K562 (cell line): ENCODE measurements around the gene GET3. TPM values are rescaled to one million over a fixed set of nuclear protein-coding genes. Genes with fewer than 3 reads are reported as not detected.

Source experiments
- ATAC-seq: fragments of 200-7000 bp; cut with Tn5 transposase; 3 replicates; pipeline ENCODE4 v1.9.1; 2020; ENCODE audit warnings: moderate library complexity
- BruUV-seq: library from RNA; stranded (reverse); fragments of 400-500 nt; replicated peaks from 2 replicates; lab custom pipeline; 2021; lab: Mats Ljungman, UMichigan
- CTCF ChIA-PET: fragments of 300-600 bp; formaldehyde crosslinking; extraction: SDS; loops from one replicate; lab custom pipeline; 2021; ENCODE audit warnings: low intra/inter-chr PET ratio; lab: Yijun Ruan, JAX
- POLR2A ChIA-PET: fragments of 300-600, 350-650 bp; sonication (Branson Sonifier 250); formaldehyde crosslinking; extraction: SDS; loops from one replicate; lab custom pipeline; 2021; ENCODE audit warnings: antibody characterized with exemption, inconsistent platforms; lab: Yijun Ruan, JAX
- DNase-seq, 4 experiments: peaks; one replicate each; pipeline versions ENCODE4 v3.0.0 to v3.0.0-alpha.2; 2011 to 2018; ENCODE audit warnings: low spot score in 3 of 4, mixed read lengths in 3 of 4; ENCODE audit errors: extremely low read depth in 1 of 4
- FAIRE-seq: peaks from 2 replicates; lab custom pipeline; 2011; peaks lifted over from hg19 to GRCh38; lab: Jason Lieb, UNC
- H2AFZ ChIP-seq: 2 replicates; pipeline ENCODE4 v1.6.0; 2011; ENCODE audit warnings: low read depth, low read length, control low read depth, inconsistent platforms
- H3K27ac ChIP-seq: fragments of 200-600 bp; 3 replicates; pipeline ENCODE4 v1.8.0; 2011; ENCODE audit warnings: low read depth, mild to moderate bottlenecking, control low read depth, inconsistent platforms, low read length, moderate library complexity, mixed read lengths; ENCODE audit errors: extremely low read depth
- H3K27me3 ChIP-seq, 2 experiments: fragments of 300-600 bp in 1 of 2; 2 replicates in 1 of 2; 3 replicates in 1 of 2; pipeline versions ENCODE4 v1.6.0 to v1.8.0; 2011; ENCODE audit warnings: inconsistent platforms in 2 of 2, low read length in 2 of 2, mild to moderate bottlenecking in 1 of 2, mixed read lengths in 1 of 2, moderate library complexity in 1 of 2; ENCODE audit not compliant: control insufficient read depth in 2 of 2, insufficient read depth in 2 of 2
- H3K36me3 ChIP-seq: fragments of 300-600 bp; 3 replicates; pipeline ENCODE4 v1.8.0; 2011; ENCODE audit warnings: mild to moderate bottlenecking, low read length, inconsistent platforms; ENCODE audit not compliant: control insufficient read depth, insufficient read depth
- H3K4me1 ChIP-seq, 2 experiments: fragments of 200-600 bp in 1 of 2; replicated peaks in 1 of 2; 2 replicates in 1 of 2; 3 replicates in 1 of 2; pipeline versions ENCODE4 v1.5.1 to v1.8.0; 2011; ENCODE audit warnings: inconsistent platforms in 2 of 2, low read length in 2 of 2, mild to moderate bottlenecking in 1 of 2, mixed read lengths in 1 of 2, moderate library complexity in 1 of 2; ENCODE audit not compliant: control insufficient read depth in 2 of 2, insufficient read depth in 2 of 2
- H3K4me2 ChIP-seq: 2 replicates; pipeline ENCODE4 v1.6.1; 2011; ENCODE audit warnings: low read length, control low read depth, inconsistent platforms, mixed read lengths; ENCODE audit not compliant: insufficient read depth
- H3K4me3 ChIP-seq: fragments of 200-600 bp; sonication (generic), shearing (Covaris generic); 2 replicates; pipeline ENCODE4 v1.5.1; 2016; ENCODE audit warnings: control low read depth, inconsistent platforms
- H3K79me2 ChIP-seq: fragments of 200-600 bp; 3 replicates; pipeline ENCODE4 v1.8.0; 2011; ENCODE audit warnings: low read length, inconsistent platforms; ENCODE audit not compliant: control insufficient read depth, insufficient read depth
- H3K9ac ChIP-seq, 2 experiments: 2 replicates each; pipeline versions ENCODE4 v1.6.0 to v1.6.1; 2011; ENCODE audit warnings: low read depth in 2 of 2, low read length in 2 of 2, control low read depth in 1 of 2, inconsistent platforms in 1 of 2, mild to moderate bottlenecking in 1 of 2, mixed read lengths in 1 of 2; ENCODE audit not compliant: insufficient read depth in 1 of 2
- H3K9me1 ChIP-seq: one replicate; pipeline ENCODE4 v1.6.0; 2011; ENCODE audit warnings: inconsistent platforms, mild to moderate bottlenecking, low read length, moderate library complexity; ENCODE audit not compliant: control insufficient read depth, insufficient read depth
- H3K9me3 ChIP-seq: replicated peaks from 2 replicates; pipeline ENCODE4 v1.5.1; 2011; ENCODE audit warnings: low read depth, low read length, inconsistent platforms; ENCODE audit not compliant: control insufficient read depth, insufficient read depth
- H4K20me1 ChIP-seq: replicated peaks from 2 replicates; pipeline ENCODE4 v1.6.1; 2011; ENCODE audit warnings: low read length, inconsistent platforms, mixed read lengths; ENCODE audit not compliant: control insufficient read depth, insufficient read depth
- ELF2 ChIP-seq: fragments of 250-450 bp; sonication (Bioruptor Pico); IDR thresholded peaks from 2 replicates; pipeline ENCODE4 v1.5.0; 2021; ENCODE audit warnings: mild to moderate bottlenecking
- RFX7 ChIP-seq: fragments of 250-450 bp; sonication (Bioruptor Pico); IDR thresholded peaks from 2 replicates; pipeline ENCODE4 v1.5.1; 2021; ENCODE audit warnings: mild to moderate bottlenecking
- SMARCA4 ChIP-seq: fragments of 450-650 bp; IDR thresholded peaks from 2 replicates; pipeline ENCODE4 v1.6.1; 2016
- SRF ChIP-seq, 2 experiments: fragments of 250-450, 450-650 bp in 1 of 2; sonication (Bioruptor Pico) in 1 of 2; sonication (generic) in 1 of 2; formaldehyde crosslinking; IDR thresholded peaks; 2 replicates each; pipeline versions ENCODE4 v1.5.0 to v1.5.1; 2020 to 2022; ENCODE audit warnings: mild to moderate bottlenecking in 1 of 2, missing genetic modification reagents in 1 of 2
- ZNF253 ChIP-seq: fragments of 250-450 bp; sonication (Bioruptor Pico); conservative IDR thresholded peaks from 2 replicates; pipeline ENCODE4 v1.6.1; 2021; ENCODE audit warnings: mild to moderate bottlenecking
- ZNF3 ChIP-seq: fragments of 250-450 bp; sonication (Bioruptor Pico); IDR thresholded peaks from 2 replicates; pipeline ENCODE4 v1.5.0; 2021; ENCODE audit warnings: mild to moderate bottlenecking, moderate library complexity
- WGBS: fragments of 100-300 bp; shearing (Covaris generic); methylation state at CpG from one replicate; pipeline ENCODE4 v1.1.6; 2016; ENCODE audit warnings: low coverage, mixed read lengths; ENCODE audit not compliant: insufficient coverage; ENCODE audit errors: missing lambda C conversion rate; 5-methylcytosine and 5-hydroxymethylcytosine counted together
- in situ Hi-C: fragments of 300-500 bp; cut with MboI; formaldehyde crosslinking; loops from 4 replicates; pipeline ENCODE4 v1.15.0; 2018; ENCODE audit warnings: inconsistent platforms, mixed read lengths
- intact Hi-C: fragments of 100-400 bp; cut with micrococcal nuclease; formaldehyde crosslinking; loops from 2 replicates; pipeline ENCODE4 v1.14.2; 2022
- polyA plus RNA-seq, 8 experiments: library from polyadenylated mRNA; depleted of rRNA in 4 of 8; stranded (reverse) in 5 of 8; unstranded in 3 of 8; fragments of >200 nt; fragmentation: Nextera tagmentation in 2 of 8; fragmentation: Illumina TruSeq in 1 of 8; extraction: Ambion mirVana in 2 of 8; extraction: Trizol in 1 of 8; gene quantifications; 2 replicates each; pipeline versions ENCODE4 v1.2.1 to v1.2.3, GENCODE V29; 2011 to 2014; ENCODE audit warnings: inconsistent platforms in 1 of 8, missing spikeins in 1 of 8
- total RNA-seq, 7 experiments: library from RNA; depleted of rRNA in 6 of 7; stranded (reverse); fragments of >200 nt in 6 of 7; fragmentation: Illumina TruSeq in 2 of 7; extraction: Trizol in 2 of 7; gene quantifications; 2 replicates each; pipeline versions ENCODE4 v1.2.1 to v1.2.3, GENCODE V29; 2011 to 2021; ENCODE audit warnings: low replicate concordance in 1 of 7
- TF ChIP-seq, protein P1 (sequence below), 2 experiments: fragments of 450-650 bp in 1 of 2; sonication (generic) in 1 of 2; formaldehyde crosslinking in 1 of 2; IDR thresholded peaks; 2 replicates each; pipeline versions ENCODE4 v1.7.1 to v1.9.0; 2016 to 2022; ENCODE audit warnings: inconsistent platforms in 1 of 2, mild to moderate bottlenecking in 1 of 2, missing genetic modification reagents in 1 of 2

GET3 gene
- total and polyA plus RNA-seq, 9 of the 15 experiments (the other 6 are each of a cell fraction or from before 2014, with no cell fraction given) = 8.3 to 83.5 (median 51.8) TPM

DNA sequence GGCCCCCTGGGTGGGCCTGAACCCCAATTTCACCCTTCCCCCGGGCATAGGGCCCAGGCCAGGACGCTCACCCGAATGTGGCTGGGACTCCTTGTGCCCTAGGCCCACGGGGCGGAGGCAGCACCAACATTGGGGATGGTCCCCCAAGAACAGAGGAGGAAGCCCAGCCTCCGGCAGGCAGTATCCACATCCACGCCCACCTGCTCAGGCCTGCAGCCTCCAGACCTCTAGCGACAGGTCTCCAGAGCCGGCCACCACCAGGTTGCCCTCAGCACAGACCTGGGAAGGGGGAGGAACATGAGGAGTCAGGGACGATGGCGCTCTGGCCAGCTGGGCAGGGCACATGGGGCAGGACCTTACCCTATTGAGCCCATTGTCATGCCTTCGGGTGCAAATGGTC lies 48.3 kb upstream of the GET3 start:
- Histone ChIP-seq H3K36me3 (peaks cover 41% of the 10 kb centered on the region; the same call in 2 of the 3 replicates), H3K27me3 (no peaks in the 10 kb centered on the region), H3K9me1 (no peaks in the 10 kb centered on the region), H2AFZ (no peak overlapping the region), H3K27ac (no peak overlapping the region), H3K79me2 (no peaks in the 10 kb centered on the region), H3K4me3 (no peak overlapping the region), H3K9me3 (no peaks in the 10 kb centered on the region), H3K4me1 (peaks cover 0 to 32% of the 10 kb centered on the region in 2 experiments; a peak in 2 of 5 replicates), H4K20me1 (no peaks in the 10 kb centered on the region), H3K4me2 (no peak overlapping the region), H3K9ac (no peak overlapping the region)
- BruUV-seq = no TSS peak
- ChIA-PET POLR2A (interaction anchor here (1.1 kb wide), 2 partner anchors 9 to 25 kb away, joined by 3 to 5 read pairs; no protein-coding TSS in a partner anchor), CTCF (no interaction called here)
- 87% methylated on average over 10 of the region's 12 CpGs for WGBS
- in situ Hi-C loops = no loop called here
- no peak for FAIRE-seq
- intact Hi-C loops = no loop called here
- DNase-seq = no peak
- no peak for ATAC-seq
- TF ChIP-seq, protein P1, sequence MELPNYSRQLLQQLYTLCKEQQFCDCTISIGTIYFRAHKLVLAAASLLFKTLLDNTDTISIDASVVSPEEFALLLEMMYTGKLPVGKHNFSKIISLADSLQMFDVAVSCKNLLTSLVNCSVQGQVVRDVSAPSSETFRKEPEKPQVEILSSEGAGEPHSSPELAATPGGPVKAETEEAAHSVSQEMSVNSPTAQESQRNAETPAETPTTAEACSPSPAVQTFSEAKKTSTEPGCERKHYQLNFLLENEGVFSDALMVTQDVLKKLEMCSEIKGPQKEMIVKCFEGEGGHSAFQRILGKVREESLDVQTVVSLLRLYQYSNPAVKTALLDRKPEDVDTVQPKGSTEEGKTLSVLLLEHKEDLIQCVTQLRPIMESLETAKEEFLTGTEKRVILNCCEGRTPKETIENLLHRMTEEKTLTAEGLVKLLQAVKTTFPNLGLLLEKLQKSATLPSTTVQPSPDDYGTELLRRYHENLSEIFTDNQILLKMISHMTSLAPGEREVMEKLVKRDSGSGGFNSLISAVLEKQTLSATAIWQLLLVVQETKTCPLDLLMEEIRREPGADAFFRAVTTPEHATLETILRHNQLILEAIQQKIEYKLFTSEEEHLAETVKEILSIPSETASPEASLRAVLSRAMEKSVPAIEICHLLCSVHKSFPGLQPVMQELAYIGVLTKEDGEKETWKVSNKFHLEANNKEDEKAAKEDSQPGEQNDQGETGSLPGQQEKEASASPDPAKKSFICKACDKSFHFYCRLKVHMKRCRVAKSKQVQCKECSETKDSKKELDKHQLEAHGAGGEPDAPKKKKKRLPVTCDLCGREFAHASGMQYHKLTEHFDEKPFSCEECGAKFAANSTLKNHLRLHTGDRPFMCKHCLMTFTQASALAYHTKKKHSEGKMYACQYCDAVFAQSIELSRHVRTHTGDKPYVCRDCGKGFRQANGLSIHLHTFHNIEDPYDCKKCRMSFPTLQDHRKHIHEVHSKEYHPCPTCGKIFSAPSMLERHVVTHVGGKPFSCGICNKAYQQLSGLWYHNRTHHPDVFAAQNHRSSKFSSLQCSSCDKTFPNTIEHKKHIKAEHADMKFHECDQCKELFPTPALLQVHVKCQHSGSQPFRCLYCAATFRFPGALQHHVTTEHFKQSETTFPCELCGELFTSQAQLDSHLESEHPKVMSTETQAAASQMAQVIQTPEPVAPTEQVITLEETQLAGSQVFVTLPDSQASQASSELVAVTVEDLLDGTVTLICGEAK (IDR thresholded peaks at IDR 0.05) = no peak
- TF ChIP-seq, protein P1 (CRISPR knock-in tag; IDR thresholded peaks at IDR 0.05) = no peak
- no peak for TF ChIP-seq ELF2
- TF ChIP-seq SMARCA4 = no peak
- TF ChIP-seq SRF (CRISPR knock-in tag; IDR thresholded peaks at IDR 0.05) = no peak
- TF ChIP-seq ZNF253 (CRISPR knock-in tag) = no peak
- no peak for TF ChIP-seq RFX7 (CRISPR knock-in tag)
- no peak for TF ChIP-seq ZNF3
